HEK293 (cell line): ENCODE measurements around the gene PLEKHA8.

Experiments
- CTCF ChIP-seq: fragments of 450-650 bp; formaldehyde crosslinking; IDR thresholded peaks from 2 replicates; pipeline ENCODE4 v1.5.1; 2016; ENCODE audit warnings: missing biosample characterization, missing genetic modification characterization
- ZNF138 ChIP-seq: fragments of 450-650 bp; formaldehyde crosslinking; IDR thresholded peaks from 2 replicates; pipeline ENCODE4 v1.5.1; 2016; ENCODE audit warnings: missing biosample characterization, missing genetic modification characterization, borderline replicate concordance
- ZNF16 ChIP-seq: fragments of 450-650 bp; formaldehyde crosslinking; IDR thresholded peaks from 2 replicates; pipeline ENCODE4 v1.5.1; 2016; ENCODE audit warnings: low read depth, missing biosample characterization, missing genetic modification characterization
- ZNF266 ChIP-seq: fragments of 450-650 bp; formaldehyde crosslinking; IDR thresholded peaks from 2 replicates; pipeline ENCODE4 v1.5.1; 2016; ENCODE audit warnings: missing biosample characterization, missing genetic modification characterization, low read depth
- ZNF571 ChIP-seq: fragments of 450-650 bp; formaldehyde crosslinking; IDR thresholded peaks from 2 replicates; pipeline ENCODE4 v1.5.0; 2017; ENCODE audit warnings: missing biosample characterization, missing genetic modification characterization
- ZNF610 ChIP-seq: fragments of 450-650 bp; formaldehyde crosslinking; IDR thresholded peaks from 2 replicates; pipeline ENCODE4 v1.5.1; 2016; ENCODE audit warnings: missing biosample characterization, missing genetic modification characterization, borderline replicate concordance
- ZNF692 ChIP-seq: fragments of 450-650 bp; formaldehyde crosslinking; IDR thresholded peaks from 2 replicates; pipeline ENCODE4 v1.5.1; 2016; ENCODE audit warnings: missing biosample characterization, missing genetic modification characterization

- TF ChIP-seq CTCF (no peak), ZNF610 (no peak), ZNF266 (tag by site-specific recombination) (no peak), ZNF571 (tag by site-specific recombination) (no peak), ZNF138 (no peak), ZNF16 (tag by site-specific recombination) (no peak), ZNF692 (no peak)
These were observed 1.5 kb downstream of the PLEKHA8 start for GRCh38 chr7:30029696-30030095.
